ENCODE measurements around the gene KCNJ14.

DNA sequence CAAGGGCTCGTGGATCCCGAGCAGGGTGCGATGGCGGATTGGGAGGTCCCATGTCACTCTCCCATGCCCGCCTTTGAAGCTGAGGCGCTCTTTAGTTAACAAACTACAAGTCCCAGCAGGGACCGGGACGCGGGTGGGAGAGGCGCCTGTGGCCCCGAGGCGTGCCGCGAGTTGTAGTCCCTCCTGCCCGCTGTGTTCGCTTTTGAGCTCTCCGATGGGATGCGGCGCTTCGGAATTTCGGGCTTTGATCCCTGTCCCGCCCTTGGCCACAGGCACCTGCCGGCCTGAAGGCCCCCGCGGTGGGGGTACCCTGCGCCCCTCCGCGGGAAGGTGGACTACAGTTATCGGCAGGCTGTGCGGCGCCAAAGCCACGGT lies 24.8 kb downstream of the KCNJ14 start:
- TF ChIP-seq EZH2phosphoT487 (conservative IDR thresholded peaks at IDR 0.05; ENCODE audit: low read length): no peak
- TF ChIP-seq CTCF (IDR thresholded peaks at IDR 0.05; ENCODE audit: insufficient read depth, low read length, poor library complexity, severe bottlenecking): no peak

Measured in SU-DHL-6 (cell line).